WTC11 (cell line): ENCODE data around the gene MACROD2. TPM values are rescaled to one million over a fixed set of nuclear protein-coding genes. Genes with fewer than 3 reads are reported as not detected.

Source experiments
- ATAC-seq: fragments of 200-7000 bp; cut with Tn5 transposase; 2 replicates; pipeline ENCODE4 v1.10.0; 2021; ENCODE audit warnings: mild to moderate bottlenecking, moderate library complexity
- CTCF ChIA-PET: fragments of 300-600 bp; sonication (Branson Sonifier 250); formaldehyde crosslinking; loops from one replicate; lab custom pipeline; 2021; ENCODE audit warnings: antibody characterized with exemption; lab: Charles Lee
- POLR2A ChIA-PET: fragments of 350-600 bp; sonication (Branson Sonifier 250); formaldehyde crosslinking; loops from one replicate; lab custom pipeline; 2021; ENCODE audit warnings: antibody characterized with exemption; lab: Charles Lee
- DNase-seq: peaks from one replicate; pipeline ENCODE4 v3.0.0; 2021; ENCODE audit warnings: low spot score
- H3K27ac Mint-ChIP-seq: 2 replicates; pipeline ENCODE4 v1.8.0; 2021; ENCODE audit warnings: mixed read lengths
- H3K27me3 Mint-ChIP-seq: 2 replicates; pipeline ENCODE4 v1.8.0; 2021; ENCODE audit warnings: low read depth, mild to moderate bottlenecking, moderate library complexity, mixed read lengths
- H3K36me3 Mint-ChIP-seq: 2 replicates; pipeline ENCODE4 v1.8.0; 2021; ENCODE audit warnings: mixed read lengths
- H3K4me1 Mint-ChIP-seq: 2 replicates; pipeline ENCODE4 v1.8.0; 2022; ENCODE audit warnings: mixed read lengths
- H3K4me3 Mint-ChIP-seq: 2 replicates; pipeline ENCODE4 v1.8.0; 2021; ENCODE audit warnings: mild to moderate bottlenecking, moderate library complexity, mixed read lengths
- H3K9me3 Mint-ChIP-seq: 2 replicates; pipeline ENCODE4 v1.8.0; 2021; ENCODE audit warnings: mixed read lengths
- CREM ChIP-seq: sonication (generic); formaldehyde crosslinking; IDR thresholded peaks from 2 replicates; pipeline ENCODE4 v1.8.1; 2022; ENCODE audit warnings: mild to moderate bottlenecking, missing genetic modification reagents, moderate library complexity
- NFATC4 ChIP-seq: fragments of 250-450 bp; sonication (Bioruptor Pico); IDR thresholded peaks from 2 replicates; pipeline ENCODE4 v1.9.0; 2021; ENCODE audit warnings: mild to moderate bottlenecking
- RELA ChIP-seq: sonication (generic); formaldehyde crosslinking; IDR thresholded peaks from 2 replicates; pipeline ENCODE4 v1.8.1; 2022; ENCODE audit warnings: missing genetic modification reagents, mild to moderate bottlenecking, borderline replicate concordance
- TCF7 ChIP-seq: sonication (generic); formaldehyde crosslinking; IDR thresholded peaks from 2 replicates; pipeline ENCODE4 v1.8.0; 2022; ENCODE audit warnings: mild to moderate bottlenecking, low read depth, missing genetic modification reagents, moderate library complexity
- TP53 ChIP-seq: sonication (generic); formaldehyde crosslinking; IDR thresholded peaks from 2 replicates; pipeline ENCODE4 v1.8.1; 2023; ENCODE audit warnings: mild to moderate bottlenecking, missing genetic modification reagents
- ZNF121 ChIP-seq: sonication (generic); formaldehyde crosslinking; IDR thresholded peaks from 2 replicates; pipeline ENCODE4 v1.8.0; 2023; ENCODE audit warnings: missing genetic modification reagents
- ZNF219 ChIP-seq: sonication (generic); formaldehyde crosslinking; IDR thresholded peaks from 2 replicates; pipeline ENCODE4 v1.8.0; 2023; ENCODE audit warnings: missing genetic modification reagents, mild to moderate bottlenecking, borderline replicate concordance
- total RNA-seq: library from RNA; stranded (reverse); gene quantifications from 3 replicates; pipeline ENCODE4 v1.2.3, GENCODE V29; 2021
- TF ChIP-seq, protein P1 (sequence below): fragments of 250-450 bp; sonication (Bioruptor Pico); conservative IDR thresholded peaks from 2 replicates; pipeline ENCODE4 v1.9.0; 2021; ENCODE audit warnings: mild to moderate bottlenecking
- TF ChIP-seq, protein P2 (sequence below): sonication (generic); formaldehyde crosslinking; IDR thresholded peaks from 2 replicates; pipeline ENCODE4 v1.8.0; 2023; ENCODE audit warnings: mild to moderate bottlenecking, missing genetic modification reagents
- TF ChIP-seq, protein P3 (sequence below): sonication (generic); formaldehyde crosslinking; IDR thresholded peaks from 2 replicates; pipeline ENCODE4 v1.8.1; 2022; ENCODE audit warnings: mild to moderate bottlenecking, moderate library complexity, missing genetic modification reagents
- TF ChIP-seq, protein P4 (sequence below): sonication (generic); formaldehyde crosslinking; IDR thresholded peaks from 2 replicates; pipeline ENCODE4 v1.8.1; 2022; ENCODE audit warnings: low read depth, missing genetic modification reagents, borderline replicate concordance
- TF ChIP-seq, protein P5 (sequence below): fragments of 200-600 bp; IDR thresholded peaks from 2 replicates; pipeline ENCODE4 v1.8.0; 2022; ENCODE audit warnings: antibody characterized with exemption
- TF ChIP-seq, protein P6 (sequence below): sonication (generic); formaldehyde crosslinking; IDR thresholded peaks from 2 replicates; pipeline ENCODE4 v1.8.1; 2022; ENCODE audit warnings: low read depth, mild to moderate bottlenecking, moderate library complexity, missing genetic modification reagents, borderline replicate concordance
- TF ChIP-seq, protein P7 (sequence below): sonication (generic); formaldehyde crosslinking; IDR thresholded peaks from 2 replicates; pipeline ENCODE4 v1.8.0; 2022; ENCODE audit warnings: missing genetic modification reagents

MACROD2 gene
- total RNA-seq, 1 experiment from 2014 or later: 4.1 TPM

DNA sequence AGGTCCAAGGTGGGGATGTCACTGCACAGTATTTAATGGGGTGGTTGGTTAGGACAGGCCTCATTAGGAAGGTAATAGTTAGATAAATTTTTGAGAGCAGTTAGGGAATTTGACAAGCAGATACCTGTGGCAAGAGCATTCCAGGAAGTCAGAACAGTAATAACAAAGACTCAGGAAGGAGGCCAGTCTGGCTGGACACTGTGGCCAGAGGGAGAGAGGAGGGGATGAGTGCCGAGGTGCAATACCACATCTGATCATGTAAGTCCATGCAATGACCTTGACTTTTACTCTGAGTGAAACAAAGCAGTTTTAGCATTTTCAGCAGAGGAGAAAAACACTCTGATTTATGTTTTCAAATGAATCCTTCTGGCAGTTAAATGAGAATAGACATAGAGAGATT is 1332.8 kb downstream of the MACROD2 start:
- no peaks in the 10 kb centered on the region; the same call in 1 of the 2 replicates for H3K4me1 Mint-ChIP-seq
- H3K27ac Mint-ChIP-seq: no peak overlapping the region
- DNase-seq (no peak), ATAC-seq (no peak)
- ChIA-PET CTCF (no interaction called here), POLR2A (no interaction called here)
- no peak overlapping the region for H3K4me3 Mint-ChIP-seq
- no peaks in the 10 kb centered on the region for H3K9me3 Mint-ChIP-seq
- H3K36me3 Mint-ChIP-seq: no peaks in the 10 kb centered on the region
- H3K27me3 Mint-ChIP-seq: no peaks in the 10 kb centered on the region
- TF ChIP-seq, protein P1, sequence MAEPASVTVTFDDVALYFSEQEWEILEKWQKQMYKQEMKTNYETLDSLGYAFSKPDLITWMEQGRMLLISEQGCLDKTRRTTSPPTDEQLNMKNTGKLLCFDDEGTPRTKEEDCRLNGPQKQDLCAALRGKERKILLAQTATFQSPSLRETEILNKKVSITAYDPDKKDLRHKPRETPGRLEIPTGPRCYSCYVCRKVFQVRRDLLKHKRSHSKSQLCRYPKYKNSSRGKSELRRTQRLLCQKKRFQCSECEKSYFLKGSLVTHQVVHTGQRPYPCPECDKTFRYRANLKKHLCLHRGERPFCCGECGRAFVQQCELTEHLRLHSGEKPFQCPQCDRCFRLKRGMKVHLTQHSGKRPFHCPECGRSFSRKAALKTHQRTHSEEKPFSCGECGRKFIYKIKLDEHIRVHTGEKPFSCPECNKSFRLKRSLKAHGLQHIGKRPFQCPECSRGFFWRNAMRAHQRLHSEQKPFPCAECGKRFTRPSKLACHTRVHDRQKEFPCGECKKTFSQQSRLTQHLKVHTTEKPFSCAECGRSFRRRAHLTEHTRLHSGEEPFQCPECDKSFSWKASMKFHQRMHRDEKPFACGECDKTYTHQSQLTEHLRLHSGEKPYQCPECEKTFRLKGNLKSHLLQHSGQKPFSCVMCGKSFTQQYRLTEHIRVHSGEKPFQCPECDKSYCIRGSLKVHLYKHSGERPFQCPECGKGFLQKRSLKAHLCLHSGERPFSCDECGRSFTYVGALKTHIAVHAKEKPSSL: no peak
- no peak for TF ChIP-seq TP53 (CRISPR knock-in tag)
- TF ChIP-seq, protein P2, sequence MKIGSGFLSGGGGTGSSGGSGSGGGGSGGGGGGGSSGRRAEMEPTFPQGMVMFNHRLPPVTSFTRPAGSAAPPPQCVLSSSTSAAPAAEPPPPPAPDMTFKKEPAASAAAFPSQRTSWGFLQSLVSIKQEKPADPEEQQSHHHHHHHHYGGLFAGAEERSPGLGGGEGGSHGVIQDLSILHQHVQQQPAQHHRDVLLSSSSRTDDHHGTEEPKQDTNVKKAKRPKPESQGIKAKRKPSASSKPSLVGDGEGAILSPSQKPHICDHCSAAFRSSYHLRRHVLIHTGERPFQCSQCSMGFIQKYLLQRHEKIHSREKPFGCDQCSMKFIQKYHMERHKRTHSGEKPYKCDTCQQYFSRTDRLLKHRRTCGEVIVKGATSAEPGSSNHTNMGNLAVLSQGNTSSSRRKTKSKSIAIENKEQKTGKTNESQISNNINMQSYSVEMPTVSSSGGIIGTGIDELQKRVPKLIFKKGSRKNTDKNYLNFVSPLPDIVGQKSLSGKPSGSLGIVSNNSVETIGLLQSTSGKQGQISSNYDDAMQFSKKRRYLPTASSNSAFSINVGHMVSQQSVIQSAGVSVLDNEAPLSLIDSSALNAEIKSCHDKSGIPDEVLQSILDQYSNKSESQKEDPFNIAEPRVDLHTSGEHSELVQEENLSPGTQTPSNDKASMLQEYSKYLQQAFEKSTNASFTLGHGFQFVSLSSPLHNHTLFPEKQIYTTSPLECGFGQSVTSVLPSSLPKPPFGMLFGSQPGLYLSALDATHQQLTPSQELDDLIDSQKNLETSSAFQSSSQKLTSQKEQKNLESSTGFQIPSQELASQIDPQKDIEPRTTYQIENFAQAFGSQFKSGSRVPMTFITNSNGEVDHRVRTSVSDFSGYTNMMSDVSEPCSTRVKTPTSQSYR (CRISPR knock-in tag): no peak
- TF ChIP-seq, protein P3, sequence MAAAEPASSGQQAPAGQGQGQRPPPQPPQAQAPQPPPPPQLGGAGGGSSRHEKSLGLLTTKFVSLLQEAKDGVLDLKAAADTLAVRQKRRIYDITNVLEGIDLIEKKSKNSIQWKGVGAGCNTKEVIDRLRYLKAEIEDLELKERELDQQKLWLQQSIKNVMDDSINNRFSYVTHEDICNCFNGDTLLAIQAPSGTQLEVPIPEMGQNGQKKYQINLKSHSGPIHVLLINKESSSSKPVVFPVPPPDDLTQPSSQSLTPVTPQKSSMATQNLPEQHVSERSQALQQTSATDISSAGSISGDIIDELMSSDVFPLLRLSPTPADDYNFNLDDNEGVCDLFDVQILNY (CRISPR knock-in tag): no peak
- TF ChIP-seq, protein P4, sequence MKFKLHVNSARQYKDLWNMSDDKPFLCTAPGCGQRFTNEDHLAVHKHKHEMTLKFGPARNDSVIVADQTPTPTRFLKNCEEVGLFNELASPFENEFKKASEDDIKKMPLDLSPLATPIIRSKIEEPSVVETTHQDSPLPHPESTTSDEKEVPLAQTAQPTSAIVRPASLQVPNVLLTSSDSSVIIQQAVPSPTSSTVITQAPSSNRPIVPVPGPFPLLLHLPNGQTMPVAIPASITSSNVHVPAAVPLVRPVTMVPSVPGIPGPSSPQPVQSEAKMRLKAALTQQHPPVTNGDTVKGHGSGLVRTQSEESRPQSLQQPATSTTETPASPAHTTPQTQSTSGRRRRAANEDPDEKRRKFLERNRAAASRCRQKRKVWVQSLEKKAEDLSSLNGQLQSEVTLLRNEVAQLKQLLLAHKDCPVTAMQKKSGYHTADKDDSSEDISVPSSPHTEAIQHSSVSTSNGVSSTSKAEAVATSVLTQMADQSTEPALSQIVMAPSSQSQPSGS (CRISPR knock-in tag): no peak
- TF ChIP-seq CREM (CRISPR knock-in tag): no peak
- TF ChIP-seq NFATC4 (CRISPR knock-in tag): no peak
- TF ChIP-seq ZNF121: no peak
- TF ChIP-seq RELA: no peak
- TF ChIP-seq, protein P5, sequence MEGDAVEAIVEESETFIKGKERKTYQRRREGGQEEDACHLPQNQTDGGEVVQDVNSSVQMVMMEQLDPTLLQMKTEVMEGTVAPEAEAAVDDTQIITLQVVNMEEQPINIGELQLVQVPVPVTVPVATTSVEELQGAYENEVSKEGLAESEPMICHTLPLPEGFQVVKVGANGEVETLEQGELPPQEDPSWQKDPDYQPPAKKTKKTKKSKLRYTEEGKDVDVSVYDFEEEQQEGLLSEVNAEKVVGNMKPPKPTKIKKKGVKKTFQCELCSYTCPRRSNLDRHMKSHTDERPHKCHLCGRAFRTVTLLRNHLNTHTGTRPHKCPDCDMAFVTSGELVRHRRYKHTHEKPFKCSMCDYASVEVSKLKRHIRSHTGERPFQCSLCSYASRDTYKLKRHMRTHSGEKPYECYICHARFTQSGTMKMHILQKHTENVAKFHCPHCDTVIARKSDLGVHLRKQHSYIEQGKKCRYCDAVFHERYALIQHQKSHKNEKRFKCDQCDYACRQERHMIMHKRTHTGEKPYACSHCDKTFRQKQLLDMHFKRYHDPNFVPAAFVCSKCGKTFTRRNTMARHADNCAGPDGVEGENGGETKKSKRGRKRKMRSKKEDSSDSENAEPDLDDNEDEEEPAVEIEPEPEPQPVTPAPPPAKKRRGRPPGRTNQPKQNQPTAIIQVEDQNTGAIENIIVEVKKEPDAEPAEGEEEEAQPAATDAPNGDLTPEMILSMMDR: no peak
- no peak for TF ChIP-seq ZNF219 (CRISPR knock-in tag)
- TF ChIP-seq, protein P6, sequence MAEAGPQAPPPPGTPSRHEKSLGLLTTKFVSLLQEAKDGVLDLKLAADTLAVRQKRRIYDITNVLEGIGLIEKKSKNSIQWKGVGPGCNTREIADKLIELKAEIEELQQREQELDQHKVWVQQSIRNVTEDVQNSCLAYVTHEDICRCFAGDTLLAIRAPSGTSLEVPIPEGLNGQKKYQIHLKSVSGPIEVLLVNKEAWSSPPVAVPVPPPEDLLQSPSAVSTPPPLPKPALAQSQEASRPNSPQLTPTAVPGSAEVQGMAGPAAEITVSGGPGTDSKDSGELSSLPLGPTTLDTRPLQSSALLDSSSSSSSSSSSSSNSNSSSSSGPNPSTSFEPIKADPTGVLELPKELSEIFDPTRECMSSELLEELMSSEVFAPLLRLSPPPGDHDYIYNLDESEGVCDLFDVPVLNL: no peak
- TF ChIP-seq TCF7 (CRISPR knock-in tag): no peak
- TF ChIP-seq, protein P7, sequence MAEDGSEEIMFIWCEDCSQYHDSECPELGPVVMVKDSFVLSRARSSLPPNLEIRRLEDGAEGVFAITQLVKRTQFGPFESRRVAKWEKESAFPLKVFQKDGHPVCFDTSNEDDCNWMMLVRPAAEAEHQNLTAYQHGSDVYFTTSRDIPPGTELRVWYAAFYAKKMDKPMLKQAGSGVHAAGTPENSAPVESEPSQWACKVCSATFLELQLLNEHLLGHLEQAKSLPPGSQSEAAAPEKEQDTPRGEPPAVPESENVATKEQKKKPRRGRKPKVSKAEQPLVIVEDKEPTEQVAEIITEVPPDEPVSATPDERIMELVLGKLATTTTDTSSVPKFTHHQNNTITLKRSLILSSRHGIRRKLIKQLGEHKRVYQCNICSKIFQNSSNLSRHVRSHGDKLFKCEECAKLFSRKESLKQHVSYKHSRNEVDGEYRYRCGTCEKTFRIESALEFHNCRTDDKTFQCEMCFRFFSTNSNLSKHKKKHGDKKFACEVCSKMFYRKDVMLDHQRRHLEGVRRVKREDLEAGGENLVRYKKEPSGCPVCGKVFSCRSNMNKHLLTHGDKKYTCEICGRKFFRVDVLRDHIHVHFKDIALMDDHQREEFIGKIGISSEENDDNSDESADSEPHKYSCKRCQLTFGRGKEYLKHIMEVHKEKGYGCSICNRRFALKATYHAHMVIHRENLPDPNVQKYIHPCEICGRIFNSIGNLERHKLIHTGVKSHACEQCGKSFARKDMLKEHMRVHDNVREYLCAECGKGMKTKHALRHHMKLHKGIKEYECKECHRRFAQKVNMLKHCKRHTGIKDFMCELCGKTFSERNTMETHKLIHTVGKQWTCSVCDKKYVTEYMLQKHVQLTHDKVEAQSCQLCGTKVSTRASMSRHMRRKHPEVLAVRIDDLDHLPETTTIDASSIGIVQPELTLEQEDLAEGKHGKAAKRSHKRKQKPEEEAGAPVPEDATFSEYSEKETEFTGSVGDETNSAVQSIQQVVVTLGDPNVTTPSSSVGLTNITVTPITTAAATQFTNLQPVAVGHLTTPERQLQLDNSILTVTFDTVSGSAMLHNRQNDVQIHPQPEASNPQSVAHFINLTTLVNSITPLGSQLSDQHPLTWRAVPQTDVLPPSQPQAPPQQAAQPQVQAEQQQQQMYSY (CRISPR knock-in tag): no peak
